ENCODE results near the gene IL9.

IL9 gene

DNA sequence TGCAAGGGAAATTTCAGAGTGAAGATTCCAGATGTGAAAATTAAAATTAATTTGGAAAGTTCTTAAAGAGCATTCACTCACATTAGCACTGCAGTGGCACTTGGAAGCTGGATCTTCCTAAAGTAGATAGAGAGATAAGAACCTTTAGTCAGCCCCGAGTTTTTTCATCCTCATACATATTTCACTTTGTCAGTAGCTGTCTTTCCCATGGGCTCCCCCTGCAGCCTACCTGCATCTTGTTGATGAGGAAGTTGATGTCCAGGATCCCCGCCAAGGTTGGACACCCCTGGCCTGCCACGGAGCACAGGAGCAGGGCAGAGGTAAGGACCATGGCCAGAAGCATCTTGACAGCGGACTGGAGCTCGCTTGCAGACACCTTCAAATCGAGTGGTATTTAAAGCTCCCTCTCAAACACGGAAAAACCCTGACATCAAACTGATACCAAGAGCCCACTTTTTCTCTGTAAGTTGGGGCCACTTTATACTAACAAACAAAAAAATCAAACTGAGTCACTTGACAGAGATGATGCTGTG lies at the start of gene IL9:
Gene IL9, minus strand, starts transcription at position 368 of the 533 bp plus-strand sequence. Its CDS starts 25 bp downstream, at position 343.
- no peak for DNase-seq

- DNase-seq = peak; percentile 72 to 77
Measured at GRCh38 chr5:135944967-135945560, 49.4 kb upstream of the IL9 start.

GRCh38 chr5:135944564-135944963 lies 48.9 kb upstream of the IL9 start:
- no peak for DNase-seq

- DNase-seq = no peak
Measured at GRCh38 chr5:135942202-135942771, 46.6 kb upstream of the IL9 start.

DNA sequence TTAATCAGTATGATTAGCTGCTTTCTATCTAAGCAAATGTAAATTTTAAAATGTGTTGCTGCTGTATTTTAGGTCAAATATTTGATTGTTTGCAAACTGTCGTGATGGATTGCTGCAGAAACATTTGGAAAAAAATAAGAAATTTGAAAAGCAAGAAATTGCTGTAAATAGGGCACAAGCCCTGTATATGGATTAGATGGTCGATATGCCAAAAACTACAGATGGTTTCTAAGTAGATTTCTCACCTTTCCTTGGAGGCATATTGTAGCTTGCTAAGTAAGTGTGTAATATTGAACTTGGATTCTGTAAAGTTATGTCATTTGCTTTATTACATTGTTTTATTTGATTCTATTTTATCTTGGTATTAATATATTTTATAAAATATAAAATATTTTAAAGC lies 46.1 kb upstream of the IL9 start:
- no peak for DNase-seq

- no peak for DNase-seq
Measured at GRCh38 chr5:135937245-135937911, 41.7 kb upstream of the IL9 start.

DNA sequence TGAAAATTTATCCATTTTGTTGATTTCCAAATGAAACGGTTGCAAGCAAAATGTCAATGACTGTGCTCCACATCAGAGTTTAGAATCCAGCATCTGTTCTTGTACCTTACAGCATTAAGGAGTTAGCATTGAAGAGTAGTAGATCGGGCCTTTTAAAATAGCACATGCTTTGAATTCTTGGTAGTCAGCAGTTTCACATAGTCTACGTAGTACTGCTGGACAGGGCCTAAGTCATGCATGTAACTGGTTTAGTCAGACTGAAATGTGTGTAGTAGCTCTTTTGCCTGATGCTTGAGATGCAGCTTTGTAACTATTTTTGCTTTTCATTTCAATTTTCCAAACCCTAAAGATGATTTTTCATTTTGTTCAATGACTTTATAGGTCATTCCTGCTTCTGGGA lies 39.3 kb upstream of the IL9 start:
- DNase-seq = no peak

GRCh38 chr5:135930949-135931295 lies 35.3 kb upstream of the IL9 start:
- no peak for DNase-seq

- DNase-seq = no peak
Measured at GRCh38 chr5:135930029-135930948, 34.6 kb upstream of the IL9 start.

- DNase-seq = no peak
Measured at GRCh38 chr5:135921388-135921787, 25.7 kb upstream of the IL9 start.

DNA sequence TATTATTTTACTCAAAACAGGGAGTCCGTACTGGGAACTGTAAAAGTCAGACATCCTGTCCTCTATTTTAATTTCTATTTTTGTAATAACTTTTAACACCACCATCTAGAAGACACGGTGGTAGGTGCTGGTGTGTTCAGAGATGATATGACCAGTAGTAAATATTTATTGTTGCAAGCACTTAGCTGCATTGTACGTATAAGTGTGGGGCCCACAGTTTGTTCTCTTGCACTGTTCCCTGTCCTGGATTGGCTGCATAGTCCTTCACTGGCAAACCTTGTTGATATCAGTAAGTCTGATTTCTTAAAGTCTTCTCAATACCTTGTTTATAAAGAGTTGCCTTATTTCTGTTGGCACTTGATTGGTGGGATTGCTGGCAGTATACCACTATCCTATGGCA lies 24.6 kb upstream of the IL9 start:
- no peak for DNase-seq

DNA sequence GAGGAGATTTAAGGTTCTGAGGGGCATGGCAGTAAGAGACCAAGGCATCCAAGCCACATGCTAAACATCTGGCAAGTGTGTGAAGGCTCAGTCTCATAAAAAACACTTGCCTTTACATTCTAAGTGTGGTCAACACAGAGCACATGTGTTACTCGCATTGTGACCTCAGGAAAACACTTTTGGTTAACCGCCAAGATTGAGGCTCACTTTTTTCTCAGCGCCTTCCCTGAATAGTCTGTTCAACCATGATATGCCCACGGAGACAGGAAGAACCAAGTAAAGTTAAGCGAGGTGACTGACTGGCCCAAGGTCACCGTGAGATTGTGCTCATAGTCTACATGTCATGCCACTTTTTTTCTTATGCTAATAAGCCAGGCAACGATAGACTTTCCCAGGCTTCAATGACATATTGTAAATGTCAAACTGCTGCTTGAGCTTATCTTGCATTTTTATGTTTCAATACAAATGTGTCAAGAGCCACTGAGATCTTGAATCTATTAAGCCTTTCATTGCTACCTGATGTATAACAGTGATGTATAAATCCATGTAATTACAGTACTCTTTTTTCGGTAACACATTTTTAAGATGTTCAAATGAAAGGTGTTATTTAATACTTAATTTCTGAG lies 21.1 kb upstream of the IL9 start:
- DNase-seq = no peak

GRCh38 chr5:135915466-135916001 lies 19.9 kb upstream of the IL9 start:
- no peak for DNase-seq

DNA sequence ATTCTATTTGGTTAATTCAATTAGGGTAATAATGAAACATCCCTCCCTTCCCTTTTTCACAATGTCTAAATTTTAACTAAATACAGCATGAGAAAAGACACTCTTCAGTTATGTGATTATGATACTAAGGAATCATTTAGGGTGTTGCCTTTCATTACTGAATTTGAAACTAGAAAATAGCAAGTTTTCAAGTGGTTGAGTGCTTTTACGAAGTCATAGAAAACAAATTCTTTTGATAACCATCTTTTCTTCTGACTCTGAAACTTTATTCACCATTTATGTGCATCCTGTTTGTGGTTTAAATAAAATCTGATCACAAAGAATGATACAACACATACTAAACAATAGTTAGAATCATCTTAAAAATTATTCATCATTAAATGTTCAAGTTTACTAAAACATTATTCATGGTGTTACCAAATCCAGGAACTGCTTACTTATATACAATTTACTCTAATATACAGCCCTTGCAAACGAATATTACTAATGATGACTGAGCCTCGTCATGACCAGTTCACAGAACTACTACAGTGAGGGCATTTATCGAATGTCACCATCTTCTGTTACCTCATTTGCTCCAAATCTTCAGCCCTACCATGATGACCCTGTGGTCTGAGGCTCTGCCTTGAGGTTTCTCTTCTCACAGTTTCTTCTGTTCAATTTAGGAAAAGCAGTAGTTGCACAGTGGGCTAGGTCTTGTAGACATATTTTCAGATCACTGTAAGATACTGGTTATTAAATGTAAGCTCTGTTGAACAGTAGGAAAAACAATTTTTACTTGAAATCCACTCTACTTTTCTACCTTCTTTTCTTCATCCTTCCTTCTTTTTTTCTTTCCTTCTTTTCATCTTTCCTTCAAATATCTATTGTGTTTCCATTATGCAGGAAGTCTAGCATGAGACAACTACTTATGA lies 18.3 kb upstream of the IL9 start:
- no peak for DNase-seq

- no peak for DNase-seq
Measured at GRCh38 chr5:135905144-135905543, 9.5 kb upstream of the IL9 start.

DNA sequence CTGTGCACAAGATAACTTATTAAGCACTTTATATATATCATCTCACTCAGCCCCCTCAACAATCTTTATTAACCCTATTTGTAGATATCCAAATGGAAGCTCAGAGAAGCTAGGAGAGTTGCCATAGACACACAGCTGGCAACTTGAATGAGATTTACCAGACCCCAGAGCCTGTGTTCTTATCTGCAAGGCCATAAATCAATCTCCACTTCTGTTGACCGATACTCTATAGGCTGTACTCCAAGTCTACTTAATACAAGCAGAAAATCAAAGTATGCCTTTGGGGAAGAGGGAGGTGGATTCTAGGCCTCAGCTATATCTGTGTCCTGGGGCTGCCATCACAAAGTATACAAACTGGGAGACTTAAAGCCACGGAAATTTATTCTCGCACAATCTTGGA lies 6.0 kb upstream of the IL9 start:
- DNase-seq = no peak

DNA sequence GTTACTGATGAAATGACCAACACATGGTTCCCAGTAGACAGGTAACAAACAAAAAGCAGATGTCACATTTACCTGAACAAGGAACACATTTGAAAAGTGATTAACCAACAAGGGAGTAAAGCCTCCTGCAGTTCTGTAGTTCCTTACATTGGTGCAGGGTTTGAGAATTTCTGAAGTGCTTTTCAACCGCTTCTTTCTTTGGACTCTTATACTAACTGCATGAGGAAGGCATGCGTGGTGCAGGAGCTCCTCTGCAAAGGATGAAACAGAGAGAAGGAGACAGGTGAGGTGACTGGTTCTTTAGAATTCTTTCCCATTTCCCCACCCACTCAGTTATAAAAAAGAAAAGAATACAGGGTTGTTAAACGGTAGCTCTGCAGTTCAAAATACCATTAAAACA lies 4.6 kb upstream of the IL9 start:
- no peak for DNase-seq

- DNase-seq = no peak
Measured at GRCh38 chr5:135898651-135899050, 3.0 kb upstream of the IL9 start.

DNA sequence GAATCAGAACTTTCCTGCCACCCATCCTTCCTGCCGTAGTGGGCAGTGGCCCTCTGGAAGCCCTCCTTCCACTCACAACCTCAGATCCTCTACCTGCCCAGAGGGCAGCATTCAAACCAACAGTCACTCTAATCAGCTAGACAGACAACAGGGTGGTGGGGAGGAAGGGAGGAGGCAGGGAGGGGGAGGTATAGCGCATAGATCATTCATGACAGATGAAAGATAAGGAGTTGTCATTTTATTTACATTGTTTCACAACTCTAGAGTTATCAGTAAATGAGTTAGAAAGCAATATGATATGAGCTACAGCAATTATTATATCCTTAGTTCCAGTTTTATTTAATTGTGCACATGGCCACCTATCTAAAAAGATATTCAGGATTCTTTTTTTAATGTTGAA lies 852 bp downstream of the IL9 start:
- no peak for DNase-seq

- DNase-seq = no peak
Measured at GRCh38 chr5:135894276-135894675, 1.4 kb downstream of the IL9 start.

- DNase-seq = no peak
Measured at GRCh38 chr5:135891791-135892190, 3.9 kb downstream of the IL9 start.

- no peak for DNase-seq
Measured at GRCh38 chr5:135891268-135891667, 4.4 kb downstream of the IL9 start.
